ENCODE measurements around the gene TM4SF5. TPM values are rescaled to one million over a fixed set of nuclear protein-coding genes. Genes with fewer than 3 reads are reported as not detected.

The TM4SF5 gene
- total RNA-seq, 2 donors from 2014 or later, result 1.8 to 2.0 TPM

DNA sequence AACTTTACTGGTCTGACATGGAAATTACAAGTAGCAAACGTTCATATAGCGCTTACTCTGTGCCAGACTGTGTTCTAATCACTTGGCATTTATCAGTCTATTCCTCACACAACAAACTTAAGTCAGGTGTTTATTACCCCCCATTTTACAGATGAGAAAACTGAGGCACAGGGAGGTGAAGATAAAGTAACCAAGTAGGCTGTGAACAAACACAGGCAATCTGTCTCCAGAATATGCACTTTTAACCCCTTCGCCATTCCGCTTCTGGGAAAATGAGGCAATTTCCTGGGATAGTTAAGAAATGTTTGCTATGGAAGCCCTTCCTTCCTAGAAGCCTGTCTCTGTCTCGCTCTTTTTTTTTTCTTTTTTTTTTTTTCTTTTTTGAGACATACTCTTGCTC lies 19.8 kb upstream of the TM4SF5 start:
- Histone ChIP-seq H3K27ac (no peak overlapping the region), H3K9me3 (no peaks in the 10 kb centered on the region), H3K36me3 (replicated peaks in 1 of 2; ENCODE audit: insufficient read depth in 1 of 2, low read depth in 2 of 2) (no peaks in the 10 kb centered on the region), H3K4me3 (no peak overlapping the region), H3K4me1 (no peaks in the 10 kb centered on the region), H3K27me3 (peaks cover 0 to 7% of the 10 kb centered on the region in 2 donors)
- WGBS, 2 donors, result 51 to 70% methylated on average over 5 of the region's 5 CpGs
- TF ChIP-seq CTCF (IDR thresholded peaks at IDR 0.05) (no peak), POLR2A (IDR thresholded peaks at IDR 0.05) (no peak)
- DNase-seq, result no peak
- no peak for ATAC-seq
- intact Hi-C loops (cut with DNase I), result no loop called here

DNA sequence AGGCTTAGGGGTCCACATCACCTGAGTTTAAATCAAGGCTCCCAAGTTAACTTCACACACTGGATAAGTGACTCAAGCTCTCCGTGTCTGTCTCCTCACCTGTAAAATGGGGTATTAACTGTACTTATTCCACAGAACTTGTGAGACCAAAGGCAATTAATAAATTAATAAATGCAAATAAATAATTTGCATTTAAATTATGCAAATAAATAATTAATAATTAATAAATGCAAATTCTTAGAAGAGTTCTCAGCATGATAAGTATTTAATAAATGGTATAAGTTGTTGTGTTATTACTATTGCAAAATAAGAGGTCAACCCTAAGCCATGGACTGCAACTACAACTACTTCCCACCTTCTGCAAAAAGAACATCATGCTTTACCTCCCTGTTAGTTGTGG lies 18.3 kb upstream of the TM4SF5 start:
- ATAC-seq (no peak), DNase-seq (no peak)
- intact Hi-C loops (cut with DNase I), result no loop called here
- TF ChIP-seq POLR2A (IDR thresholded peaks at IDR 0.05), result no peak
- no peak for TF ChIP-seq CTCF (IDR thresholded peaks at IDR 0.05)
- WGBS, 2 donors, result 68 to 69% methylated on average over 1 of the region's 1 CpG
- H3K27ac ChIP-seq, result no peak overlapping the region
- peaks cover 0 to 7% of the 10 kb centered on the region in 2 donors for H3K27me3 ChIP-seq
- no peak overlapping the region for H3K4me3 ChIP-seq
- no peaks in the 10 kb centered on the region for H3K36me3 ChIP-seq (replicated peaks in 1 of 2; ENCODE audit: insufficient read depth in 1 of 2, low read depth in 2 of 2)
- H3K4me1 ChIP-seq, result no peaks in the 10 kb centered on the region
- H3K9me3 ChIP-seq, result no peaks in the 10 kb centered on the region

DNA sequence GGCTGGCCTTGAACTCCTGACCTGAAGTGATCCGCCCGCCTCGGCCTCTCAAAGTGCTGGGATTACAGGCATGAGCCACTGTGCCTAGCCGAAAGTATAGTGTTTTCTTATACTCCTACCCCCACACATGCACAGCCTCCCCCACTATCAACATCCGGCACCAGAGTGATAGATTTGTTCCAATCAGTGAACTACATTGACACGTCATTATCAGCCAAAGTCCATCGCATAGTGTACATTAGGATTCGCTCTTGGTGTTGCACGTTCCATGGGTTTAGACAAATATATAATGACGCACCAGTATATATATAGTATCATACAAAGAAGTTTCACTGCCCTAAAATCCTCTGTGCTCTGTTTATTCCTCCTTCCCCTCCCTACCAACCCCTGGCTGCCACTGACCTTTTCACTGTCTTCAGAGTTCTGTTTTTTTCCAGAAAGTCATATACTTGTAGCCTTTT lies 11.9 kb upstream of the TM4SF5 start:
- Histone ChIP-seq H3K4me1 (no peaks in the 10 kb centered on the region), H3K4me3 (no peak overlapping the region), H3K27me3 (no peaks in the 10 kb centered on the region), H3K27ac (no peak overlapping the region), H3K9me3 (no peaks in the 10 kb centered on the region), H3K36me3 (replicated peaks in 1 of 2; ENCODE audit: insufficient read depth in 1 of 2, low read depth in 2 of 2) (no peaks in the 10 kb centered on the region)
- intact Hi-C loops (cut with DNase I), result no loop called here
- no peak for ATAC-seq
- DNase-seq, result no peak
- TF ChIP-seq CTCF (IDR thresholded peaks at IDR 0.05), result no peak
- no peak for TF ChIP-seq POLR2A (IDR thresholded peaks at IDR 0.05)
- WGBS, 2 donors, result 50 to 51% methylated on average over 10 of the region's 10 CpGs

DNA sequence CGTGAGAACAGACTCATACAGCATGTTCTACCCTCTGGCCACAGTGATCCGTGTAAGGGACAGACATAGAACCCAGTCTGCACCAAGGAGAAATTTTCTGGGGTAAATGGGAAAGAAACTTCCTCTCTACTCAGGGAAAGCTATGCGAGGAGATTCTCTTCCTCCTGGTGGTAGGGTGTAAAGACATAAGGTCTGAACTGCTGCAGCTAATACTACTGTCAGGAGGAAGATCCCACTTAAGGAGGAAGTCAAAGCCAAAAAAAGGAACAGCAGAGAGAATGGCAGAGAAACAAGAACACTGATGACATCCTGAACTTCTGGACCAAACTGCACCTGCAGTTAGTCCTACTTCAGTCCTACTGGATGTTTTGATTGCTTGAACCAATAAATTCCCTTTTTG lies 7.1 kb upstream of the TM4SF5 start:
- intact Hi-C loops (cut with DNase I), result no loop called here
- DNase-seq (no peak), ATAC-seq (no peak)
- H3K9me3 ChIP-seq, result no peaks in the 10 kb centered on the region
- H3K27me3 ChIP-seq, result no peaks in the 10 kb centered on the region
- H3K36me3 ChIP-seq (replicated peaks in 1 of 2; ENCODE audit: insufficient read depth in 1 of 2, low read depth in 2 of 2), result no peaks in the 10 kb centered on the region
- WGBS, 2 donors, result 50 to 61% methylated on average over 3 of the region's 3 CpGs
- no peak overlapping the region for H3K4me3 ChIP-seq
- H3K27ac ChIP-seq, result peak overlapping the region in 1 of 4 donors; percentile 71
- no peaks in the 10 kb centered on the region for H3K4me1 ChIP-seq
- no peak for TF ChIP-seq CTCF (IDR thresholded peaks at IDR 0.05)
- peak in 1 of 3 donors; percentile 32 for TF ChIP-seq POLR2A (IDR thresholded peaks at IDR 0.05)

GRCh38 chr17:4766201-4766600 lies 5.5 kb upstream of the TM4SF5 start:
- ATAC-seq, result no peak
- H3K27ac ChIP-seq, result peak overlapping the region in 1 of 4 donors; percentile 75
- H3K9me3 ChIP-seq, result no peaks in the 10 kb centered on the region
- 83% methylated on average over 3 of the region's 3 CpGs for WGBS, 2 donors
- no peaks in the 10 kb centered on the region for H3K27me3 ChIP-seq
- H3K36me3 ChIP-seq (replicated peaks in 1 of 2; ENCODE audit: insufficient read depth in 1 of 2, low read depth in 2 of 2), result no peaks in the 10 kb centered on the region
- H3K4me1 ChIP-seq, result no peaks in the 10 kb centered on the region
- H3K4me3 ChIP-seq, result no peak overlapping the region
- intact Hi-C loops (cut with DNase I), result no loop called here
- TF ChIP-seq POLR2A (IDR thresholded peaks at IDR 0.05) (no peak), CTCF (IDR thresholded peaks at IDR 0.05) (no peak)
- DNase-seq, result peak in 1 of 4 donors; percentile 59
